VCaP (cell line): ENCODE results near the gene RASGEF1C.

Experiments
- H3K27ac ChIP-seq: fragments of 450-650 bp; 2 replicates; pipeline ENCODE4 v1.5.1; 2017
- TF ChIP-seq, protein P1 (sequence below): fragments of 450-650 bp; conservative IDR thresholded peaks from 2 replicates; pipeline ENCODE4 v1.5.1; 2017; ENCODE audit warnings: mild to moderate bottlenecking, moderate library complexity

Gene RASGEF1C

GRCh38 chr5:180053061-180053602, 155.9 kb downstream of the RASGEF1C start:
- TF ChIP-seq, protein P1, sequence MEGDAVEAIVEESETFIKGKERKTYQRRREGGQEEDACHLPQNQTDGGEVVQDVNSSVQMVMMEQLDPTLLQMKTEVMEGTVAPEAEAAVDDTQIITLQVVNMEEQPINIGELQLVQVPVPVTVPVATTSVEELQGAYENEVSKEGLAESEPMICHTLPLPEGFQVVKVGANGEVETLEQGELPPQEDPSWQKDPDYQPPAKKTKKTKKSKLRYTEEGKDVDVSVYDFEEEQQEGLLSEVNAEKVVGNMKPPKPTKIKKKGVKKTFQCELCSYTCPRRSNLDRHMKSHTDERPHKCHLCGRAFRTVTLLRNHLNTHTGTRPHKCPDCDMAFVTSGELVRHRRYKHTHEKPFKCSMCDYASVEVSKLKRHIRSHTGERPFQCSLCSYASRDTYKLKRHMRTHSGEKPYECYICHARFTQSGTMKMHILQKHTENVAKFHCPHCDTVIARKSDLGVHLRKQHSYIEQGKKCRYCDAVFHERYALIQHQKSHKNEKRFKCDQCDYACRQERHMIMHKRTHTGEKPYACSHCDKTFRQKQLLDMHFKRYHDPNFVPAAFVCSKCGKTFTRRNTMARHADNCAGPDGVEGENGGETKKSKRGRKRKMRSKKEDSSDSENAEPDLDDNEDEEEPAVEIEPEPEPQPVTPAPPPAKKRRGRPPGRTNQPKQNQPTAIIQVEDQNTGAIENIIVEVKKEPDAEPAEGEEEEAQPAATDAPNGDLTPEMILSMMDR: no peak
- H3K27ac ChIP-seq: no peak overlapping the region

- no peak overlapping the region for H3K27ac ChIP-seq
Measured at GRCh38 chr5:180052211-180052818, 156.7 kb downstream of the RASGEF1C start.

More at GRCh38 chr5:180052211-180052818, 156.7 kb downstream of the RASGEF1C start:
- TF ChIP-seq, protein P1: no peak
